Left colon (tissue), 2 donors: ENCODE measurements around the gene MIOX. TPM values are rescaled to one million over a fixed set of nuclear protein-coding genes. Genes with fewer than 3 reads are reported as not detected.
A peak's percentile ranks its signal among the peaks of the same experiment; 100 is the strongest.

Source experiments
- ATAC-seq: fragments of 200-7000 bp; cut with Tn5 transposase; one replicate; pipeline ENCODE4 v1.9.1; 2020; ENCODE audit warnings: mild to moderate bottlenecking, moderate library complexity
- DNase-seq, 2 donors: peaks; one replicate each; pipeline ENCODE4 v3.0.0-alpha.2; 2020
- intact Hi-C, 2 donors: fragments of 100-400 bp; cut with DNase I in 1 of 2; cut with micrococcal nuclease in 1 of 2; formaldehyde crosslinking; loops; one replicate each; pipeline versions ENCODE4 v1.11.2 to v1.14.0; 2022; cut with DNase I, micrococcal nuclease
- total RNA-seq, 2 donors: library from RNA; stranded (reverse); fragmentation: NEBNext Ultra II Directional; extraction: Animal tissue kit (Norgen Biotek cat#: 25700); gene quantifications; one replicate each; pipeline ENCODE4 v1.2.1, GENCODE V29; 2021
- donor health status: DM: no; HTN: no; CAD: no.
- donor health status: DM: yes; HTN: yes; CAD: no.

MIOX gene
- total RNA-seq, 2 donors from 2014 or later, result not detected

DNA sequence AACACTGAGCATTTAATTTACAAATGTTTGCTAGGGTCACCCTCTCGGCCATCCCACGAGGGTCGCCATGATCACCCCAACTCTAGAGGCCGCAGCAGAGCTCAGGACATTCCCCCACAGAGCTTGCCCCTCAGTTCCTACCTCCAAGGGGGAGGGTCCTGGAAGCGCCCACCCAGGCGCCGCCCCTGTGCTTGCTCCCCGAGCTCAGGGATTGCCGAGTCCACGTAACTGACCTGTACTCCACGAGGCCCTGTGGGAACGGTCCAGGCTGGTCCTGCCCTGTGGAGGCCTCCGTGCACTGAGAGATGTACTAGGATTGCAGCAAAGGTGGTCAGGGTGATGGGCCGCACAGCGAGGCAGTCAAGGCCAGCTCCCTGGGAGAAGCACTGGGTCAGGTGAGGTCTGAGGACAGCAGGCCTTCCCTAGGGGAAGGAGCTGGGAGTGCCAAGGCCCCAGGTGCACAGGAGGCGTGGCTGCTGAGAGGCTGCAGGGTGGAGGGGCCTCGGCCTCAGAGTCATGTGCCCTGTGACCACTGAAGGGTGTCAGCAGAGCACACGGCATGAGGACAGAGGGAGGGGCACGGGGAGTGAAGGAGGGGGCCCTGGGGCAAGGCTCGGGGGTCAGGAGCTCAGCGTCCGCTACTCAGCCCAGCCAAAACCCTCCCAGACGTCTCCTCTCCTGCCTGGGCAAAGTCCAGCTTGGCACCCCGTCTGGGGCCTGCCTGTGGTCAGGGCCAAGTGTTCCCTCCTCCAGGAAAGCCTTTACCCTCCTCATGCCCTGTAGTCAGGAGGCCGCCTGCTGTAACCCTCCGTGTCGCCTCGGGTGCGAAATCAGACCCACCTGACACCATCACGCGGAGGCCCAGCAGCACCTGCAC lies 2.4 kb upstream of the MIOX start:
- intact Hi-C loops, result no loop called here
- DNase-seq (peak; percentile 66 to 74), ATAC-seq (peak; percentile 81)

DNA sequence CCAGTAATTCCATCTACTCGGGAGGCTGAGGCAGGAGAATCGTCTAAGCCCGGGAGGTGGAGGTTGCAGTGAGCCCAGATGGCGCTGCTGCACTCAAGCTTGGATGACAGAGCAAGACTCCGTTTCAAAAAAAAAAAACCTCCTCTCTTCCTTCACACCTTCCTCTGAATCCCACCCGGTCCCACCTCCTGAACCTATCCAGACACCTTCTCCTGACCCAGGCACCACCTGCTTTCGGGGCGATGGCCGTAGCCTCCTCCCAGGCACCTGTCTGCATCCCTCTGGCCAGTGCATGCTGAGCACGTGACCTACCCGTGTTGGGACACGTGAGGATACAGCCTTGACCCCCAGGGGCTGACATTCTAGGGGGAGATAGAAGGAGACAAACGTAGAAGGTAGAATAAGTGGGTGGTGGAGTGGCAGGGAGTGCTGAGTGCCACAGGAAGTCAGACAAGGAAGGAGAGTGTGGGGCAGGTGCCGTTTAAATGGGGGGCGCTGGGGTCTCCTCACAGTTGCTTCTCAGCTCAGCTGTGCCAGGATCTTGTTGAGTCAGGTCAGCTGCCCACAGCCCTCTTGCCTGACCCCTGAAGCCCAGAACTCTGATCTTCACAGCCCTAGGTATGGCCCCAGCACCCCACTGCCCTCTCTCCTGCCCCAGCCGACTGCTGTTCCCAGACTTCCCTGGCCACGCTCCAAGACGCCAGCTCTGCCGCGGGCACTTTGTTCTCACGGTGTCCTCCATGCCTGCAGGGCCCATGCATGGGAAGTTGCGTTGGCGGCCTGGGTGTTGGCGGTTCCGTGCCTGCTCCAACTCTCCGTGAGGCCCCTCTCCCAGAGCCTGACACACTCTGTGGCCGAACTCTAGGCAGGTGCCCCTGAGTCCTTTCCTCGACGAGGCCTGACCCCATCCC lies 1.2 kb upstream of the MIOX start:
- ATAC-seq (peak; percentile 30), DNase-seq (peak in 1 of 2 donors; percentile 53)
- intact Hi-C loops, result no loop called here

DNA sequence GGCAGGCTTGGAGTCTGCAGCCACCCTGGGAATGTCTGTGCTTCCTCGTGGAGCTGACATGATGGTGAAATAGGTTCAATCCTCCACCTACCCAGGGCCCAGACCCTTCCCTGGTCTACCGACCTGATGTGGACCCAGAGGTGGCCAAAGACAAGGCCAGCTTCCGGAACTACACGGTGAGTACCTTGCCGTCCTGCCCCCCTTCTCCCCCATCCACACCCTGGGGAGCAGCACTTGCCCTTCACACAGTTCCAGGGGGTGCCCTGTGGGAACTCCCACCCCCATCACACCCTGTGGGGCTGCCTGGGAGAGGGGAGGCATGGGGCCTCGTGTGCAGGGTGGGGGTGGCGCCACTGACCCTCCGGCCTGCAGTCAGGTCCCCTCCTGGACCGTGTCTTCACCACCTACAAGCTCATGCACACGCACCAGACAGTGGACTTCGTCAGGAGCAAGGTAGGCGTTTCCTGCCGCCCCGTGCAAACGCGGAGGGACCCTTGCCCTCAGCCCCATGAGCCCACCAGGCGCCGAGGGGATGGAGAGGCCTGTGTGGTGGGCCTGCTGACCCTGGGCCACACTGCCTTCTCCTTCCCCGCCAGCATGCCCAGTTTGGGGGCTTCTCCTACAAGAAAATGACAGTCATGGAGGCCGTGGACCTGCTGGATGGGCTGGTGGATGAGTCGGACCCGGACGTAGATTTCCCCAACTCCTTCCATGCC lies 789 bp downstream of the MIOX start:
- intact Hi-C loops, result no loop called here
- no peak for ATAC-seq

DNA sequence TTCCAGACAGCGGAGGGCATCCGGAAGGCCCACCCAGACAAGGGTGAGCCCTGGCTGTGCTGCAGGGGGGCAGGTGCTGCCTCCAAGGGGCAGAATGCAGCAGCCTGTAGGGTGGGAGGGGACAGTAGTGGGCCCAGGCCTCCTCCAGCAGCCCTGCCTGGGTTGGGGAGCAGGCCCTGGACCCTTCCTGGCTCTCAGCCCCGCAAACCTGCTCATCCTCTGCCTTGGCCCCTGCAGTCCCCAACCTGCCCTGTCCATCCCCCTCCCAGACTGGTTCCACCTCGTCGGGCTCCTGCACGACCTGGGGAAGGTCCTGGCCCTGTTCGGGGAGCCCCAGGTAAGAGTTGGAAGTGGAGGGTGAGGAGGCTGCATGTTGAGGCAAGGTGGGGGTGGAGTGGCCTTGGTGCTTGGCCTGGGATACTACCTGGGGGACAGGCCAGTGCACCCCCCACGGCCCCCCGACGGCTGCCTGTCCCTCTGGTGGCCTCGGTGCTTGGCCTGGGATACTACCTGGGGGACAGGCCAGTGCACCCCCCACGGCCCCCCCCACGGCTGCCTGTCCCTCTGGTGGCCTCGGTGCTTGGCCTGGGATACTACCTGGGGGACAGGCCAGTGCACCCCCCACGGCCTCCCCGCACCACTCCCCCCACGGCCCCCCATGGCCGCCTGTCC lies 1.5 kb downstream of the MIOX start:
- intact Hi-C loops, result no loop called here
- ATAC-seq (no peak), DNase-seq (no peak)

More for the DNA sequence above, 789 bp downstream of the MIOX start:
- DNase-seq, result no peak

DNA sequence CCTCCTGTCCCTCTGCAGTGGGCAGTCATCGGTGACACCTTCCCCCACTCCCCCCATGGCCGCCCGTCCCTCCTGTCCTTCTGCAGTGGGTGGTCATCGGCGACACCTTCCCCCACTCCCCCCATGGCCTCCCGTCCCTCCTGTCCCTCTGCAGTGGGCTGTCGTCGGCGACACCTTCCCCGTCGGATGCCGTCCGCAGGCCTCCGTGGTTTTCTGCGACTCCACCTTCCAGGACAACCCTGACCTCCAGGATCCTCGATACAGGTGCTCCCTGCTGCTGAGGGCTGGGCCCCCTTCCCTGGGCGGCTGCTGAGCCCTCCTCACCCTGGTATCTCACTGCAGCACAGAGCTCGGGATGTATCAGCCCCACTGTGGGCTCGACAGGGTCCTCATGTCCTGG lies 2.2 kb downstream of the MIOX start:
- intact Hi-C loops, result no loop called here
- ATAC-seq (no peak), DNase-seq (no peak)

DNA sequence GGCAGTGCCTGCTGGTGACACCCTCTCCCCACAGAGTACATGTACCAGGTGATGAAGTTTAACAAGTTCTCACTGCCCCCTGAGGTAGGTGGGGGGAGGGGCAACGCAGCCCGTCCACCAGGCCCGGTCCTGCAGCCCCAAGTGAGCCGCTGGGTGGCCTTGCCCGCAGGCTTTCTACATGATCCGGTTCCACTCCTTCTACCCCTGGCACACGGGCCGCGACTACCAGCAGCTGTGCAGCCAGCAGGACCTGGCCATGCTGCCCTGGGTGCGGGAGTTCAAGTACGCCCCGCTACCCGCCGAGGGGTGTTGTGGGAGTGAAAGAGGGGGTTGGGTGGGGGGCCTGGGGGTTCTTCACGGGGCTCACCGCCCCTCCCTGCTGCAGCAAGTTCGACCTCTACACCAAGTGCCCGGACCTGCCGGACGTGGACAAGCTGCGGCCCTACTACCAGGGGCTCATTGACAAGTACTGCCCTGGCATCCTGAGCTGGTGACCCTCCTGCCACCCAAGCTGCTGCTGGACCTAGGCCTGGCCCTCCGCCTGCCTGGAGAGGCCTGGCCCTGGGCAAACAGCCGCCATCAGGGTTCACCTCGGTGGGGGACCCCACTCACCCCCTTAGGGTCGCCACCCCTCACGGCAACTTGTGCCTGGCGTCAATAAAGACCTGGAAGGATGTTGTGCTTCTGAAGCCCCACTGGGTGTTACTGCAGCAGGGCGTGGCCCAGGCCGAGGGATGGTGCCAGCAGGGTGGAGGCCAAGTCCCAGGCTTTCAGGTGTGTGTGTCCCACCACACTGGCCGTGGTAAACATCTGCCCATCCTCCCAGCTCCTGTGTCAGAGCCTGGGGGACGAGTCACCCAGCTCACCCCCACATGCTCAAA lies 2.9 kb downstream of the MIOX start:
- intact Hi-C loops, result no loop called here
- DNase-seq (no peak), ATAC-seq (no peak)

DNA sequence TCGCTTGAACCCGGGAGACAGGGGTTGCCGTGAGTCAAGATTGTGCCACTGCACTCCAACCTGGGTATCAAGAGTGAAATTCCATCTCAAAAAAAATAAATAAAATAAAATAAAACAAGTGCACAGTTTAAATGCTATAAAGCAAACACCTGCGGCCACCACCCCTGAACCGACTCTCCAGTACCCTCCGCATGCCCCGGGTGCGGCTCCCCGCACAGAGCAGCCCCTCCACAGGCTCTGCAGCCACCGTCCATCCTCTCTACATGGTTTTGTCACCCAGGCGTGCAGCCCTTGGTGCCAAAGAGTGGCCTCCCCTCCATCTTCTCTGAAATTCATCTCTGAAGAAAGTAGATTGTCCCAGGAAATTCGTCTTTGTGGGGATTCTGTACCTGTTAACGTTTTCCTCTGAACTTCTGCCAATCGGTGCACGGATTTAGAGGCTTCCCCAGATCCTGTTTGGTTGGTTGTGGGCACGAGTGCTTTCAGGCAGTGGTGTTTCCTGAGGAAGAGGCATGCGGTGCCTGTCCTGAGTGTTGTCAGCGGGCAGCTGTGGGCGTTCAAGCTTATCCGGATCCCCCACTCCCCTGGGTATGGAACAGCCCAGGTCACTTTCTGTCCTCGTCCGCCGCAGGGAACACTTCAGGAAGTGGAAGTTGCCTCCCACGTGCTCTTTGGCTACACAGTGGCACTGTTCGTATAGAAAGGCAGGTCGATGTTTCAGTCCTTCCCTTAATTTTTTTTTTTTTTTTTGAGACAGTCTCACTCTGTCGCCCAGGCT lies 4.1 kb downstream of the MIOX start:
- ATAC-seq, result no peak
- DNase-seq, result peak in 1 of 2 donors; percentile 4
- intact Hi-C loops, result no loop called here

DNA sequence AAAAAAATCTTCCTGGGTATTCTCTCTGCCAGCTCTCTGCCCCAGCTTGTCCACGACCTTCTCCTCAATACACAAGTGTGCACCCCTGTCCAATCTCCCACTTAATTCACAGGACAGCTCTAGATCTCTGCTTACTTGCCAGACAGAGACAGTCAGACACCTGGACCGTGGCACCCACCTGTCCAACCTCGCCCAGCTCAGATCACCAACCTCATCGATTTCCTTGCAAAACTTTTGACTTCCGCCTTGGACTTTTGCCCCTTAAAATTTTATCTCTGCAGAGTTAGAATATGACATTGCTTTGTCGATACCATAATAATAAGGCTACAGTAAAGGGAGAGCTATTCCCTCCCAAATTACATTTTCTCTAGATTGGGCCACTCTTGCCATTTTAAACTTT lies 10.4 kb downstream of the MIOX start:
- ATAC-seq (peak; percentile 72), DNase-seq (no peak)
- intact Hi-C loops, result no loop called here

DNA sequence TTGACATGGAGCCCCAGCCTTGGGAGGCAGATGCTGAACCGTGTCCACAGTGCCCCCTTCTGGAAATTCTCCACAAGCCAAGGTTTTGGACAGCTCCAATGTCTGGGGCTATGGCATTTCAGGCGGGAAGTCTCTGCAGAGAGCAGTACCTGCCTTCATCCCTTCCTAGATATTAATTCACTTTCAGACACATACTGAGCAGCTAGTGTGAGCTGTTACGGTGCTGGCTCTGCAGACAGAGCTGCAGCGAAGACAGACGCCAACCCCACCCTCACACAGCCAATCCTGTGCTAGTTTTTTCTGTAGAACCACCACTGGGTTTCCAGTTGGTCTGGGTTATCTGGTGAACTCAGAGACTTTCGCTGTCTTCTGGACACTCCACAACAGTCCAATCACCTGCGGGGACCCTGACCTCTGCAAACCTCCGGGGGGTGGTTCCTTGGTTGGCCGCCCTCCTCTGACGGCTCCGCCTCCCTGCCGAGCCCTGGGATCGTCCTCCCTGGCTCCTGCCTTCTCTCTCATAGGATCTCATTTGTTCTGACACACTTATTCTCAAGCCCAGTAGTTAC lies 11.7 kb downstream of the MIOX start:
- peak; percentile 86 for ATAC-seq
- intact Hi-C loops, result no loop called here
- DNase-seq, result peak; percentile 71 to 79

DNA sequence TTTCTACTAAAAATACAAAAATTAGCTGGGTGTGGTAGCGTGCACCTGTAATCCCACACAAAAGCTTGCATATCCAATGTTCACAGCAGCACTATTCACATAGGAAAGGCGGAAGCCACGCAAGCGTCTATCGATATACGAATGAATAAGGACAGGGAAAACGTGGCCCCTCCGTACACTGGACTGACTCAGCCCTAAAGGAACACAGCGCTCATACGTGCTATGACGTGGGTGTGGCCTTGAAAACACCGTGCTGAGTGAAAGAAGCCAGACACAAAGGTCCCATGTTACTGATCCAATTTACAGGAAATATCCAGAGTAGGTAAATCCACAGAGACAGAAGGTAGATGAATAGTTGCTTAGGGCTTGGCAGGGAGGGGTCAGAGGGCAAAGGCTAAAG lies 13.8 kb downstream of the MIOX start:
- ATAC-seq, result no peak
- DNase-seq, result no peak

DNA sequence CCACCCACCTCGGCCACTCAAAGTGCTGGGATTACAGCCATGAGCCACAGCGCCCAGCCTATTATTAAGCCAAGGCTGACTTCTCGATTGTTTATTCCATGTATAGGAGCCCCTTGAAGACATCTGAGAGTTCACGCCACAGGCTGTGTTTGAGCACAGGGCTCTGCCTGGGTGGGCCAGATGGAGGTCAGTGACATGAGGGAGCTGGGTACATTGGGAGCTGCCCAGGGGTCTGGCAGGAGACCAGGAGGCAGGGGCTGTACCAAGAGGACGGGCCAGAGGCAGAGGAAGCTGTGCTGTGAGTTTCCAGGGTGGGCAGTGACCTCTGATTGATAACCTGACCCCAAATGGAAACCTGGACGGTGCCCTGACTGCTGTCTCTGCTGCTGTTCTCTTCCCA lies 15.4 kb downstream of the MIOX start:
- DNase-seq, result no peak
- no peak for ATAC-seq
- intact Hi-C loops, result no loop called here

More for the DNA sequence above, 13.8 kb downstream of the MIOX start:
- intact Hi-C loops, result no loop called here

DNA sequence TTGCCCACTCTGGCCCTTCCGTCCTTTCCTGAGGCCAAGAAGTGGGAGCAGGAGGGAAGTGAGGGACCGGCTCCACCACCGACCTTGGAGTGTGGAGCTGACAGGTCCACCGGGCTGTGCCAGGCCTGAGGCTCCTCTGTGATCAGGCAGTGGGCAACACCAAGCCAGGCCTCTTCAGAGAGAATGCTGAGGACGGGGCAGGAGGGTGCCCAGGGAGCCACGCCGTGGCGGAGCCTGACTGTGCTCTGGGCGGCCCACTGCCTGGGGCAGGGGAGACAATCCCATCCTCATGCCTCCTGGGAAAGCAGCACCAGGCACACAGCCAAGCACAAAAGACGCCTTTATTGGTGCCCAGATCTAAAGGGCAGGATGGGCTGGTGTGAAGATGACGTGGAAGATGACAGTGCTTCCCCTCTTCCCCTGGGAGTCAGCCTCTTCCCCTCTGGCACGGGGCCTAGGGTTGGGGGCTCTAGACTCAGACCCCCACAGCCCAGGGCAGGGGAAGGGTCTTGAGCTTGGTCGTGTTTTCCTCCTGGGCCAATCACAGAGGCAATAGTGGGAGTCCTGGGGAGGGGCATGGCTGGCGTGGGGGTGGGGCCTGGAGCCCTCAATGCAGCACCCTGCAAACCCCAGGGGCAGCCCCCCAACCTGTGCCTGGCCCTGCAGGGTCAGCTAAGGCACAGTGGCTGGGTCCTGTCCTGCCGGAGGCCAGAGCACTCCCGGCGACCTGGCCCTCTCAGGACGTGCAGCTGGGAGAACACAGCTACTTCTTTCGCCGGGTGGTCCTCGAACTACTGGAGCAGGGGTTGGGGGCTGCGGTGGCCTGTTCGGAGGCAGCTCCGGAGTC lies 16.2 kb downstream of the MIOX start:
- DNase-seq, result no peak
- intact Hi-C loops, result no loop called here
- ATAC-seq, result no peak

DNA sequence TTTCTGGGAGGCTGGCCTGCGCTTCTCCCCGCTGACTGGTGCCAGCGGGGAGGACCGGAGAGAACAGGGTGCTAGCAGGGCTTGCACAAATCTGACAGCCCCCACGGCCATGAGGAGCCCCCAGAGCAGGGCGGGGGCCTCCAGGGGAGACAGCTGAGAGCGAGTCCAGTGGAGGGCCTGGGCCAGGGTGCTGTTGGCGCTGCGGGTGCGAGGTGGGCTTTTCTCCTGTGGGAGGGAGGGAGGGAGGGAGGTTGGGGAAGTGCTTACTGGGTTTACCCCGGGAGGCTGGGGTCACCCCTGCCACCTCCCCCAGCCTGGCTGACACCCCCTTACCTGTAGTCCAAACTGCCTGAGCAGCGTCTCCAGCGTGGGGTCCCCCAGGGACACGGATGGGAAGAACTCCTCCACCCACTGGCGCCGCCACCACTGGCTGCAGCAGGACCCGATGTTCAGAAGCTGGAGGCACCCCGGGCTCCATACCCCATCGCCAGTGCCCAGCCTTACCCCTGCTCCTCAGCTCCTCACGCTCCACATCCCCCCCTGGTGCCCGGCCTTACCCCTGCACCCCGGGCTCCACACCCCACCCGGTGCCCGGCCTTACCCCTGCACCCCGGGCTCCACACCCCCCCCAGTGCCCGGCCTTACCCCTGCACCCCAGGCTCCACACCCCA lies 17.0 kb downstream of the MIOX start:
- DNase-seq (no peak), ATAC-seq (no peak)
- intact Hi-C loops, result no loop called here

DNA sequence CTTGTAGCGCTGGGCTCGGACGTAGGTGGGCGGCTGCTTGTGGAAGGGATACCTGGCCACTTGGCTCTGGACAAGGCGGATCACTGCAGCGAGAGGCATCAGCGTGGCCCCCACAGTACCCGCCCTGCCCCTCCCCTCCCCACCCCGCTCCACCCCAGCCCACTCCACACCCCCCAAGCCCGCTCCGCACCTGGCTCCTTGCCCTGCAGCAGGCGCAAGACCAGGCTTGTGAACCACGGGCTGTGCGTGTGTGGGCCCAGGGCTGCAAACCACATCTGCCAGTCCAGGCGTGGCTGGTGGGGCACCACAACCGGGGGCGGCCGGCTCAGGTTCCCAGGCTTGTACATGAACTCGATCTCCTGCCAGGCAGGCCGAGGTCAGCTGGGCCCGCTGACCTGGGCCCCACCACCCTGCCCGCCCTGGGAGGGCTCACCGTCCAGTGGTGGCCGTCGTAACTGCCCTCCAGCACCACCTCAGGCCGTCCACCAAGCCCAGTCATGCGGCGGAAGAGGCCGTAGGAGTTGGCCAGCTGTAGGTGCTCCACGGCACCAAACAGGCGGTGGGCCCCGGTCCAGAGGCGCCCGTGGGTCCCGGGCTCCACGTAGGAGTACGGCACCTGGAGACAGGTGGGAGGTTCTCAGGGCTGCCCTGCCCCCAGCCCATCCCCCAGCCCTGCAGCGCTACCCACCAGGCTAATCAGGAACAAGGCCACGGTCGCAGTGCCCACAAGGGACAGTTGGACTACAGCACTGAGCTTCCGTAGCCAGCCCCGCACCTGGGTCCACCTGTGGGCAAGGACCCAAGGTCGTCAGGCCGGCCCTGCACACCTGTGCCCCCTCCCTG lies 17.9 kb downstream of the MIOX start:
- no peak for DNase-seq
- intact Hi-C loops, result no loop called here
- ATAC-seq, result no peak
